CD14-positive monocyte (primary cell): Measurements from ENCODE around the gene ETV2. TPM values are rescaled to one million over a fixed set of nuclear protein-coding genes. Genes with fewer than 3 reads are reported as not detected.
"Not testable (repeated sequence)": the region's sequence is repeated elsewhere in the genome, so short reads cannot be mapped to it uniquely, and the experiment has no call there.

ENCODE experiments used
- DNase-seq, 3 donors: peaks; one replicate each; pipeline ENCODE4 v3.0.0-alpha.2; 2011 to 2022
- H2AFZ ChIP-seq: 2 replicates; pipeline ENCODE4 v1.6.0; 2012; ENCODE audit warnings: mild to moderate bottlenecking, low read depth, low read length, inconsistent platforms; ENCODE audit not compliant: insufficient read depth, poor library complexity, severe bottlenecking
- H3K27ac ChIP-seq, 2 donors: 1 replicate in 1 of 2; 2 replicates in 1 of 2; pipeline ENCODE4 v1.5.1; 2012 to 2013; ENCODE audit warnings: low read length in 2 of 2, control low read depth in 1 of 2, inconsistent platforms in 1 of 2, low read depth in 1 of 2, mild to moderate bottlenecking in 1 of 2
- H3K27me3 ChIP-seq, 2 donors: one replicate each; pipeline versions ENCODE4 v1.6.0 to v1.6.1; 2011 to 2013; ENCODE audit warnings: low read length in 2 of 2; ENCODE audit not compliant: control insufficient read depth in 2 of 2, insufficient read depth in 2 of 2
- H3K36me3 ChIP-seq, 2 donors: replicated peaks in 1 of 2; 1 replicate in 1 of 2; 2 replicates in 1 of 2; pipeline versions ENCODE4 v1.5.1 to v1.6.1; 2012 to 2013; ENCODE audit warnings: low read length in 2 of 2, control low read depth in 1 of 2, inconsistent platforms in 1 of 2, mild to moderate bottlenecking in 1 of 2; ENCODE audit not compliant: insufficient read depth in 2 of 2, control insufficient read depth in 1 of 2
- H3K4me1 ChIP-seq, 2 donors: 1 replicate in 1 of 2; 2 replicates in 1 of 2; pipeline versions ENCODE4 v1.5.1 to v1.6.1; 2012 to 2013; ENCODE audit warnings: low read length in 2 of 2, control low read depth in 1 of 2, inconsistent platforms in 1 of 2, mild to moderate bottlenecking in 1 of 2, moderate library complexity in 1 of 2; ENCODE audit not compliant: insufficient read depth in 2 of 2, control insufficient read depth in 1 of 2
- H3K4me2 ChIP-seq: replicated peaks from 2 replicates; pipeline ENCODE3; 2012; ENCODE audit warnings: low read length, moderate library complexity, mild to moderate bottlenecking; ENCODE audit not compliant: poor library complexity, severe bottlenecking; ENCODE audit errors: extremely low read depth
- H3K4me3 ChIP-seq, 3 experiments: fragments of 200-600 bp in 1 of 3; sonication (generic) in 1 of 3; replicated peaks in 1 of 3; 1 replicate in 2 of 3; 2 replicates in 1 of 3; pipeline ENCODE4 v1.5.1; 2011 to 2013; ENCODE audit warnings: low read length in 3 of 3, mild to moderate bottlenecking in 3 of 3, control low read depth in 2 of 3, low read depth in 2 of 3, inconsistent platforms in 1 of 3, moderate library complexity in 1 of 3
- H3K79me2 ChIP-seq: 2 replicates; pipeline ENCODE4 v1.6.0; 2012; ENCODE audit warnings: mild to moderate bottlenecking, control low read depth, inconsistent platforms, low read length, moderate library complexity; ENCODE audit not compliant: insufficient read depth
- H3K9ac ChIP-seq: 2 replicates; pipeline ENCODE4 v1.6.0; 2017; ENCODE audit warnings: low read length, mild to moderate bottlenecking; ENCODE audit not compliant: insufficient read depth, poor library complexity, severe bottlenecking
- H3K9me3 ChIP-seq, 2 donors: replicated peaks in 1 of 2; 1 replicate in 1 of 2; 2 replicates in 1 of 2; pipeline versions ENCODE4 v1.5.1 to v1.6.1; 2012 to 2013; ENCODE audit warnings: low read length in 2 of 2, control low read depth in 1 of 2; ENCODE audit not compliant: control insufficient read depth in 1 of 2, insufficient read depth in 1 of 2
- H4K20me1 ChIP-seq: 2 replicates; pipeline ENCODE4 v1.6.0; 2012; ENCODE audit warnings: mild to moderate bottlenecking, low read length, control low read depth, moderate library complexity; ENCODE audit not compliant: insufficient read depth
- H3K27ac Mint-ChIP-seq, 7 donors: one replicate each; pipeline ENCODE4 v1.8.0; 2020; ENCODE audit warnings: mild to moderate bottlenecking in 7 of 7, mixed read lengths in 7 of 7, moderate library complexity in 6 of 7, inconsistent platforms in 2 of 7
- H3K27me3 Mint-ChIP-seq, 3 donors: one replicate each; pipeline ENCODE4 v1.8.0; 2021 to 2022; ENCODE audit warnings: low read depth in 3 of 3, mild to moderate bottlenecking in 3 of 3, mixed read lengths in 3 of 3, moderate library complexity in 3 of 3, inconsistent platforms in 1 of 3
- H3K36me3 Mint-ChIP-seq, 2 donors: one replicate each; pipeline ENCODE4 v1.8.0; 2020; ENCODE audit warnings: mixed read lengths in 2 of 2, inconsistent platforms in 1 of 2, mild to moderate bottlenecking in 1 of 2
- H3K4me1 Mint-ChIP-seq: one replicate; pipeline ENCODE4 v1.8.0; 2020; ENCODE audit warnings: mild to moderate bottlenecking, mixed read lengths
- H3K4me3 Mint-ChIP-seq, 2 donors: one replicate each; pipeline ENCODE4 v1.8.0; 2020; ENCODE audit warnings: mild to moderate bottlenecking in 2 of 2, mixed read lengths in 2 of 2, moderate library complexity in 1 of 2
- H3K9me3 Mint-ChIP-seq, 7 donors: one replicate each; pipeline ENCODE4 v1.8.0; 2020 to 2022; ENCODE audit warnings: mixed read lengths in 7 of 7, mild to moderate bottlenecking in 6 of 7, moderate library complexity in 6 of 7, inconsistent platforms in 2 of 7
- WGBS: methylation state at CpG from one replicate; pipeline ENCODE4 v1.1.5; 2013; ENCODE audit warnings: missing lambda C conversion rate; ENCODE audit not compliant: insufficient coverage; 5-methylcytosine and 5-hydroxymethylcytosine counted together
- intact Hi-C, 2 donors: fragments of 100-400 bp; cut with micrococcal nuclease; formaldehyde crosslinking; loops; one replicate each; pipeline versions ENCODE4 v1.15.0 to v1.15.1; 2023
- polyA plus RNA-seq, 3 donors: library from polyadenylated mRNA; depleted of rRNA in 1 of 3; unstranded in 2 of 3; stranded (reverse) in 1 of 3; fragments of 300-500 nt in 2 of 3; fragments of >200 nt in 1 of 3; fragmentation: Illumina TruSeq in 2 of 3; gene quantifications; 1 replicate in 2 of 3; 2 replicates in 1 of 3; pipeline ENCODE4 v1.2.3, GENCODE V29; 2012 to 2021
- TF ChIP-seq, protein P1 (sequence below): fragments of 200-600 bp; IDR thresholded peaks from one replicate; pipeline ENCODE4 v1.8.0; 2022; ENCODE audit warnings: antibody characterized with exemption, mild to moderate bottlenecking

The ETV2 gene
- polyA plus RNA-seq, 3 donors = 0.17 to 0.93 (median 0.82) TPM

DNA sequence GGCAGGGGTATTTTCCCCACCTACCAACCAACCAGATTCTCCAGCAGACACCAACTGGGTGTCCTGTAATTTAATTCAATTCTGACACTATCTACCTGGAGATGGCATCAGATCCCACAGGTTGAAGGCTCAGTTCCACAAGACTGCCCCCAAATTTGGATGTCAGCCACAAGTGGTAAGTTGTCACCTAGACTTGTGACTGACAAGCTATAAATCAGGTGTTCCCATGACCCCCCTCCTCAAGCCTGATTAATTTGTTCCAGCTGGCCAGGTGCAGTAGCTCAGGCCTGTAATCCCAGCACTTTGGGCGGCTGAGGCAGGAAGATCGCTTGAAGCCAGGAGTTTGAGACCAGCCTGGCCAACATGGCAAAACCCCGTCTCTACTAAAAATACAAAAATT is 39.6 kb upstream of the ETV2 start:
- Histone ChIP-seq H3K4me1 (peaks cover 0 to 3% of the 10 kb centered on the region in 2 donors), H3K79me2 (no peaks in the 10 kb centered on the region), H3K9me3 (peaks cover 9 to 12% of the 10 kb centered on the region in 2 donors), H2AFZ (no peak overlapping the region), H3K27ac (no peak overlapping the region), H3K27me3 (no peaks in the 10 kb centered on the region), H3K36me3 (no peaks in the 10 kb centered on the region), H3K4me3 (no peak overlapping the region), H3K9ac (no peak overlapping the region), H3K4me2 (no peak overlapping the region), H4K20me1 (no peaks in the 10 kb centered on the region)
- intact Hi-C loops = no loop called here
- no peaks in the 10 kb centered on the region for H3K36me3 Mint-ChIP-seq
- TF ChIP-seq, protein P1, sequence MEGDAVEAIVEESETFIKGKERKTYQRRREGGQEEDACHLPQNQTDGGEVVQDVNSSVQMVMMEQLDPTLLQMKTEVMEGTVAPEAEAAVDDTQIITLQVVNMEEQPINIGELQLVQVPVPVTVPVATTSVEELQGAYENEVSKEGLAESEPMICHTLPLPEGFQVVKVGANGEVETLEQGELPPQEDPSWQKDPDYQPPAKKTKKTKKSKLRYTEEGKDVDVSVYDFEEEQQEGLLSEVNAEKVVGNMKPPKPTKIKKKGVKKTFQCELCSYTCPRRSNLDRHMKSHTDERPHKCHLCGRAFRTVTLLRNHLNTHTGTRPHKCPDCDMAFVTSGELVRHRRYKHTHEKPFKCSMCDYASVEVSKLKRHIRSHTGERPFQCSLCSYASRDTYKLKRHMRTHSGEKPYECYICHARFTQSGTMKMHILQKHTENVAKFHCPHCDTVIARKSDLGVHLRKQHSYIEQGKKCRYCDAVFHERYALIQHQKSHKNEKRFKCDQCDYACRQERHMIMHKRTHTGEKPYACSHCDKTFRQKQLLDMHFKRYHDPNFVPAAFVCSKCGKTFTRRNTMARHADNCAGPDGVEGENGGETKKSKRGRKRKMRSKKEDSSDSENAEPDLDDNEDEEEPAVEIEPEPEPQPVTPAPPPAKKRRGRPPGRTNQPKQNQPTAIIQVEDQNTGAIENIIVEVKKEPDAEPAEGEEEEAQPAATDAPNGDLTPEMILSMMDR = no peak
- H3K4me1 Mint-ChIP-seq = peaks cover 6% of the 10 kb centered on the region
- 100% methylated on average over 1 of the region's 3 CpGs for WGBS
- peaks cover 5 to 14% (median 13%) of the 10 kb centered on the region in 3 donors for H3K27me3 Mint-ChIP-seq
- H3K27ac Mint-ChIP-seq = no peak overlapping the region
- peaks cover 2 to 16% (median 12%) of the 10 kb centered on the region in 7 donors for H3K9me3 Mint-ChIP-seq
- no peak for DNase-seq
- no peak overlapping the region for H3K4me3 Mint-ChIP-seq

DNA sequence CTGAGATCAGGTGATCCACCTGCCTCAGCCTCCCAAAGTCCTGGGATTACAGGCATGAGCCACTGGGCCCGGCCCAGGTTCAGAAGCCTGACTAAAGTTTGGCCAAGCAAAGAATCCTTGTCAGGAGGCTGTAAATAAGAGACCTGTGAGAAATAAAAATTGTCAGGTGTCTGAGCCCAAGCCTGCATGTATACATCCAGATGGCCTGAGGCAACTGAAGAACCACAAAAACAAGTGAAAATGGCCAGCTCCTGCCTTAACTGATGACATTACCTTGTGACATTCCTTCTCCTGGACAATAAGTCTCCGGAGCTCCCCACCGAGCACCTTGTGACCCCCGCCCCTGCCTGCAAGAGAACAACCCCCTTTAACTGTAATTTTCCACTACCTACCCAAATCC is 37.1 kb upstream of the ETV2 start:
- DNase-seq, H3K36me3 ChIP-seq, intact Hi-C loops, H3K4me2 ChIP-seq, H3K9ac ChIP-seq, H3K4me1 ChIP-seq, H3K4me3 Mint-ChIP-seq, H4K20me1 ChIP-seq, H2AFZ ChIP-seq, H3K4me3 ChIP-seq, H3K27me3 ChIP-seq, H3K79me2 ChIP-seq, H3K27ac Mint-ChIP-seq, H3K27ac ChIP-seq, H3K36me3 Mint-ChIP-seq: not testable (repeated sequence)
- 93% methylated on average over 3 of the region's 4 CpGs for WGBS
- Mint-ChIP-seq H3K4me1 (peaks cover 10% of the 10 kb centered on the region), H3K9me3 (peaks cover 14 to 37% (median 34%) of the 10 kb centered on the region in 7 donors), H3K27me3 (peaks cover 5 to 11% (median 10%) of the 10 kb centered on the region in 3 donors)
- peaks cover 27 to 31% of the 10 kb centered on the region in 2 donors for H3K9me3 ChIP-seq

DNA sequence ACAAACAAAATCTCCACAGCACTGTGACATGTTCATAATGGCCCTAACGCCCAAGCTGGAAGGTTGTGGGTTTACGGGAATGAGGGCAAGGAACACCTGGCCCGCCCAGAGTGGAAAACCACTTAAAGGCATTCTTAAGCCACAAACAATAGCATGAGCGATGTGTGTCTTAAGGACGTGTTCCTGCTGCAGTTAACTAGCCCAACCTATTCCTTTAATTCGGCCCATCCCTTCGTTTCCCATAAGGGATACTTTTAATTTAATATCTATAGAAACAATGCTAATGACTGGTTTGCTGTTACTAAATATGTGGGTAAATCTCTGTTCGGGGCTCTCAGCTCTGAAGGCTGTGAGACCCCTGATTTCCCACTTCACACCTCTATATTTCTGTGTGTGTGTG is 34.4 kb upstream of the ETV2 start:
- H3K27ac ChIP-seq, H3K4me3 Mint-ChIP-seq, H3K27me3 Mint-ChIP-seq, H3K27ac Mint-ChIP-seq, H3K79me2 ChIP-seq, H4K20me1 ChIP-seq, H2AFZ ChIP-seq, H3K4me3 ChIP-seq, H3K36me3 ChIP-seq, H3K9ac ChIP-seq, intact Hi-C loops, H3K27me3 ChIP-seq, H3K4me2 ChIP-seq, H3K36me3 Mint-ChIP-seq, DNase-seq: not testable (repeated sequence)
- Histone ChIP-seq H3K4me1 (peaks cover 21 to 23% of the 10 kb centered on the region in 2 donors), H3K9me3 (peaks cover 27 to 31% of the 10 kb centered on the region in 2 donors)
- Mint-ChIP-seq H3K4me1 (peaks cover 28% of the 10 kb centered on the region), H3K9me3 (peaks cover 14 to 38% (median 36%) of the 10 kb centered on the region in 7 donors)
- no CpG with 5 or more reads among the region's 8 CpGs for WGBS
